Fibroblast of lung (primary cell): ENCODE measurements around the gene AHSP. TPM values are rescaled to one million over a fixed set of nuclear protein-coding genes. Genes with fewer than 3 reads are reported as not detected.

Experiments used
- DNase-seq, 2 donors: peaks; one replicate each; pipeline versions ENCODE4 v3.0.0 to v3.0.0-alpha.2; 2010; ENCODE audit warnings: low read depth in 2 of 2
- H2AFZ ChIP-seq: 2 replicates; pipeline ENCODE4 v1.5.1; 2012; ENCODE audit warnings: low read length, control low read depth, inconsistent platforms
- H3K27ac ChIP-seq: 2 replicates; pipeline ENCODE4 v1.5.1; 2011; ENCODE audit warnings: low read length, control low read depth; ENCODE audit not compliant: insufficient read depth
- H3K27me3 ChIP-seq: 2 replicates; pipeline ENCODE4 v1.5.1; 2011; ENCODE audit warnings: mild to moderate bottlenecking, low read length; ENCODE audit not compliant: control insufficient read depth, insufficient read depth
- H3K36me3 ChIP-seq: 2 replicates; pipeline ENCODE4 v1.5.1; 2011; ENCODE audit warnings: low read length; ENCODE audit not compliant: control insufficient read depth, insufficient read depth
- H3K4me1 ChIP-seq: 2 replicates; pipeline ENCODE4 v1.5.1; 2011; ENCODE audit warnings: low read length; ENCODE audit not compliant: control insufficient read depth, insufficient read depth; ENCODE audit errors: extremely low read depth
- H3K4me2 ChIP-seq: 2 replicates; pipeline ENCODE4 v1.5.1; 2011; ENCODE audit warnings: low read length, control low read depth; ENCODE audit not compliant: insufficient read depth; ENCODE audit errors: extremely low read depth
- H3K4me3 ChIP-seq, 4 experiments: fragments of 200-600 bp in 1 of 4; sonication (generic) in 1 of 4; replicated peaks in 1 of 4; 2 replicates each; pipeline ENCODE4 v1.5.1; 2011 to 2016; ENCODE audit warnings: low read length in 4 of 4, low read depth in 3 of 4, mild to moderate bottlenecking in 3 of 4, control low read depth in 2 of 4, inconsistent platforms in 1 of 4, mixed read lengths in 1 of 4; ENCODE audit not compliant: insufficient read depth in 1 of 4; ENCODE audit errors: control extremely low read depth in 1 of 4
- H3K79me2 ChIP-seq: 2 replicates; pipeline ENCODE4 v1.5.1; 2012; ENCODE audit warnings: mild to moderate bottlenecking, low read length, inconsistent platforms; ENCODE audit not compliant: control insufficient read depth, insufficient read depth
- H3K9ac ChIP-seq: 2 replicates; pipeline ENCODE4 v1.5.1; 2011; ENCODE audit warnings: mild to moderate bottlenecking, low read length, control low read depth; ENCODE audit not compliant: insufficient read depth
- H3K9me3 ChIP-seq: 2 replicates; pipeline ENCODE4 v1.5.1; 2012; ENCODE audit warnings: low read depth, low read length; ENCODE audit not compliant: control insufficient read depth, insufficient read depth
- H4K20me1 ChIP-seq: 2 replicates; pipeline ENCODE4 v1.5.1; 2011; ENCODE audit warnings: low read length; ENCODE audit not compliant: control insufficient read depth, insufficient read depth; ENCODE audit errors: extremely low read depth
- EZH2 ChIP-seq: IDR thresholded peaks from 2 replicates; pipeline ENCODE4 v1.5.1; 2012; ENCODE audit warnings: low read length, control low read depth, mild to moderate bottlenecking; ENCODE audit errors: missing control alignments
- polyA minus RNA-seq: library from RNA; depleted of rRNA, polyadenylated mRNA; stranded (reverse); fragments of >200 nt; gene quantifications from 2 replicates; pipeline ENCODE4 v1.2.3, GENCODE V29; 2011; ENCODE audit warnings: low replicate concordance
- polyA plus RNA-seq, 2 donors: library from polyadenylated mRNA; depleted of rRNA in 1 of 2; stranded (reverse) in 1 of 2; unstranded in 1 of 2; fragments of >200 nt; gene quantifications; 2 replicates each; pipeline ENCODE4 v1.2.1, GENCODE V29; 2011 to 2012; ENCODE audit warnings: missing spikeins in 1 of 2
- total RNA-seq: library from RNA; depleted of rRNA; stranded (reverse); fragments of >200 nt; gene quantifications from 2 replicates; pipeline ENCODE4 v1.2.1, GENCODE V29; 2014
- TF ChIP-seq, protein P1 (sequence below), 2 donors: IDR thresholded peaks in 1 of 2; conservative IDR thresholded peaks in 1 of 2; 1 replicate in 1 of 2; 2 replicates in 1 of 2; pipeline ENCODE4 v1.5.1; 2011 to 2012; ENCODE audit warnings: low read length in 2 of 2, control low read depth in 1 of 2, inconsistent platforms in 1 of 2, low read depth in 1 of 2, mild to moderate bottlenecking in 1 of 2

The AHSP gene
- total RNA-seq (not detected in 2 replicates), polyA plus RNA-seq (not detected in 2 replicates), polyA minus RNA-seq (not detected in 2 replicates)
- not detected in 2 replicates for polyA plus RNA-seq (2012)

- Histone ChIP-seq H3K4me2 (no peak within 1 kb of the TSS), H3K27ac (no peak within 1 kb of the TSS), H2AFZ (no peak within 1 kb of the TSS), H3K4me1 (no peaks in the 10 kb centered on the region), H3K9me3 (no peaks in the 10 kb centered on the region), H3K4me3 (no peak within 1 kb of the TSS), H3K36me3 (no peaks in the 10 kb centered on the region), H4K20me1 (no peaks in the 10 kb centered on the region), H3K9ac (no peak within 1 kb of the TSS), H3K79me2 (no peaks in the 10 kb centered on the region), H3K27me3 (peaks cover 8% of the 10 kb centered on the region)
- TF ChIP-seq, protein P1, sequence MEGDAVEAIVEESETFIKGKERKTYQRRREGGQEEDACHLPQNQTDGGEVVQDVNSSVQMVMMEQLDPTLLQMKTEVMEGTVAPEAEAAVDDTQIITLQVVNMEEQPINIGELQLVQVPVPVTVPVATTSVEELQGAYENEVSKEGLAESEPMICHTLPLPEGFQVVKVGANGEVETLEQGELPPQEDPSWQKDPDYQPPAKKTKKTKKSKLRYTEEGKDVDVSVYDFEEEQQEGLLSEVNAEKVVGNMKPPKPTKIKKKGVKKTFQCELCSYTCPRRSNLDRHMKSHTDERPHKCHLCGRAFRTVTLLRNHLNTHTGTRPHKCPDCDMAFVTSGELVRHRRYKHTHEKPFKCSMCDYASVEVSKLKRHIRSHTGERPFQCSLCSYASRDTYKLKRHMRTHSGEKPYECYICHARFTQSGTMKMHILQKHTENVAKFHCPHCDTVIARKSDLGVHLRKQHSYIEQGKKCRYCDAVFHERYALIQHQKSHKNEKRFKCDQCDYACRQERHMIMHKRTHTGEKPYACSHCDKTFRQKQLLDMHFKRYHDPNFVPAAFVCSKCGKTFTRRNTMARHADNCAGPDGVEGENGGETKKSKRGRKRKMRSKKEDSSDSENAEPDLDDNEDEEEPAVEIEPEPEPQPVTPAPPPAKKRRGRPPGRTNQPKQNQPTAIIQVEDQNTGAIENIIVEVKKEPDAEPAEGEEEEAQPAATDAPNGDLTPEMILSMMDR (conservative IDR thresholded peaks at IDR 0.05 in 1 of 2, IDR thresholded peaks at IDR 0.05 in 1 of 2; ENCODE audit: low read depth in 1 of 2, low read length in 2 of 2), result no peak
- no peak for DNase-seq
Observed at GRCh38 chr16:31527734-31528274, at the start of gene AHSP. Gene AHSP (plus strand): TSS chr16:31527900. CDS start chr16:31528140, 240 bp downstream.

- Histone ChIP-seq H3K4me3 (no peak overlapping the region), H2AFZ (no peak overlapping the region), H3K4me2 (no peak overlapping the region), H3K4me1 (peaks cover under 1% of the 10 kb centered on the region), H3K36me3 (peaks cover 36% of the 10 kb centered on the region), H3K27ac (no peak overlapping the region), H3K9ac (no peak overlapping the region), H3K9me3 (no peaks in the 10 kb centered on the region), H4K20me1 (no peaks in the 10 kb centered on the region), H3K27me3 (no peaks in the 10 kb centered on the region), H3K79me2 (peaks cover 5% of the 10 kb centered on the region)
- TF ChIP-seq, protein P1 (conservative IDR thresholded peaks at IDR 0.05 in 1 of 2, IDR thresholded peaks at IDR 0.05 in 1 of 2; ENCODE audit: low read depth in 1 of 2, low read length in 2 of 2), result no peak
- no peak for TF ChIP-seq EZH2
- DNase-seq, result no peak
Observed at GRCh38 chr16:31478956-31479355, 48.7 kb upstream of the AHSP start.

DNA sequence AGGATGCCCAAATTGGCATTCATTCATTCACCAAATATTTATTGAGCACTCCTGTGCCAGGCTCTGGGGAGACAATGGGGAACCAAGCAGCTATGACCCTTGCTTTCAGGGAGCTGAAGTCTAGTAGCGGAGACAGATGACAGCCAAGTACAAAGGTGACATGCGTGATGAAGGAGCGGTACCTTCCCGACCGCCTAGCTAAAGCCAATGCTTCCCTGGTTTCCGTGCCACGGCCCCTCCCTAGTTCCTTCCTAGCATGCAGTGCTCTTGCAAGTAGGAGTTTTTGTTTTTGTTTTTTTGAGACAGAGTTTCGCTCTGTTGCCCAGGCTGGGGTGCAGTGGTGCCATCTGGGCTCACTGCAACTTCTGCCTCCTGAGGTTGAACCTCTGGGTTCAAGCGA is 47.9 kb upstream of the AHSP start:
- no peaks in the 10 kb centered on the region for H3K9me3 ChIP-seq
- peaks cover 30% of the 10 kb centered on the region for H3K36me3 ChIP-seq
- H2AFZ ChIP-seq, result no peak overlapping the region
- no peak overlapping the region for H3K4me3 ChIP-seq
- TF ChIP-seq EZH2, result no peak
- TF ChIP-seq, protein P1 (conservative IDR thresholded peaks at IDR 0.05 in 1 of 2, IDR thresholded peaks at IDR 0.05 in 1 of 2; ENCODE audit: low read depth in 1 of 2, low read length in 2 of 2), result no peak
- peaks cover 5% of the 10 kb centered on the region for H3K79me2 ChIP-seq
- no peaks in the 10 kb centered on the region for H3K27me3 ChIP-seq
- no peak overlapping the region for H3K9ac ChIP-seq
- H4K20me1 ChIP-seq, result no peaks in the 10 kb centered on the region
- no peak for DNase-seq
- H3K4me2 ChIP-seq, result no peak overlapping the region
- H3K27ac ChIP-seq, result no peak overlapping the region
- H3K4me1 ChIP-seq, result no peaks in the 10 kb centered on the region
